Vagina (tissue), 2 donors: ENCODE measurements around the gene DLG4.

Experiments
- POLR2A ChIP-seq, 2 donors: fragments of 450-650 bp; IDR thresholded peaks; one replicate each; pipeline ENCODE4 v1.6.1; 2017; ENCODE audit warnings: antibody characterized with exemption in 2 of 2, mild to moderate bottlenecking in 2 of 2, moderate library complexity in 2 of 2
- TF ChIP-seq, protein P1 (sequence below), 3 experiments: fragments of 450-650 bp in 2 of 3; fragments of 200-600 bp in 1 of 3; sonication (generic) in 1 of 3; IDR thresholded peaks; one replicate each; pipeline ENCODE4 v1.5.1; 2017 to 2019; ENCODE audit warnings: antibody characterized with exemption in 3 of 3, mild to moderate bottlenecking in 2 of 3, moderate library complexity in 2 of 3

DNA sequence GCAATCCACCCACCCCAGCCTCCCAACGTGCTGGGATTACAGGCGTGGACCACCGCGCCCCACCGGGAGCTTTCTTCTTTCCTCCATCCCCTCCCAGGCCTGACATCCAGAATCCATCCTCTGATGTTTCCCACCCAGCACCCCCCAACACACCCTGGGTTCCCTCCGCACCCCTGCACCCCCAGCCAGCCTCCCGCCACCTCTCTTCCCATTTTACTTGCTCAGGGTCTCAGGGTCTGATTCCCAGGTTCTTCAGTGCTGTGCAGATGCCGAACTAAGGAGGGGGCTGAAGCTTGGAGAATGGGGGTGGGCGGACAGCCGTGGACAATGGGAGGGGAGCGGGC, 40.7 kb downstream of the DLG4 start:
- TF ChIP-seq, protein P1, sequence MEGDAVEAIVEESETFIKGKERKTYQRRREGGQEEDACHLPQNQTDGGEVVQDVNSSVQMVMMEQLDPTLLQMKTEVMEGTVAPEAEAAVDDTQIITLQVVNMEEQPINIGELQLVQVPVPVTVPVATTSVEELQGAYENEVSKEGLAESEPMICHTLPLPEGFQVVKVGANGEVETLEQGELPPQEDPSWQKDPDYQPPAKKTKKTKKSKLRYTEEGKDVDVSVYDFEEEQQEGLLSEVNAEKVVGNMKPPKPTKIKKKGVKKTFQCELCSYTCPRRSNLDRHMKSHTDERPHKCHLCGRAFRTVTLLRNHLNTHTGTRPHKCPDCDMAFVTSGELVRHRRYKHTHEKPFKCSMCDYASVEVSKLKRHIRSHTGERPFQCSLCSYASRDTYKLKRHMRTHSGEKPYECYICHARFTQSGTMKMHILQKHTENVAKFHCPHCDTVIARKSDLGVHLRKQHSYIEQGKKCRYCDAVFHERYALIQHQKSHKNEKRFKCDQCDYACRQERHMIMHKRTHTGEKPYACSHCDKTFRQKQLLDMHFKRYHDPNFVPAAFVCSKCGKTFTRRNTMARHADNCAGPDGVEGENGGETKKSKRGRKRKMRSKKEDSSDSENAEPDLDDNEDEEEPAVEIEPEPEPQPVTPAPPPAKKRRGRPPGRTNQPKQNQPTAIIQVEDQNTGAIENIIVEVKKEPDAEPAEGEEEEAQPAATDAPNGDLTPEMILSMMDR (IDR thresholded peaks at IDR 0.05), result no peak
- TF ChIP-seq POLR2A (IDR thresholded peaks at IDR 0.05), result no peak
